Large intestine (tissue), 3 donors: Measurements from ENCODE around the gene IQCE. TPM values are rescaled to one million over a fixed set of nuclear protein-coding genes. Genes with fewer than 3 reads are reported as not detected.

Source experiments
- DNase-seq, 2 donors: peaks; one replicate each; pipeline versions ENCODE4 v3.0.0 to v3.0.0-alpha.2; 2013
- H3K27ac ChIP-seq: one replicate; pipeline ENCODE4 v1.5.1; 2013; ENCODE audit warnings: low read length
- H3K27me3 ChIP-seq: 2 replicates; pipeline ENCODE4 v1.6.1; 2013; ENCODE audit warnings: low read length; ENCODE audit not compliant: control insufficient read depth, insufficient read depth
- H3K36me3 ChIP-seq: 2 replicates; pipeline ENCODE4 v1.6.1; 2013; ENCODE audit warnings: low read length; ENCODE audit not compliant: control insufficient read depth, insufficient read depth
- H3K4me1 ChIP-seq: one replicate; pipeline ENCODE4 v1.6.1; 2013; ENCODE audit warnings: low read length; ENCODE audit not compliant: control insufficient read depth, insufficient read depth
- H3K4me3 ChIP-seq: one replicate; pipeline ENCODE4 v1.5.1; 2013; ENCODE audit warnings: low read length
- H3K9me3 ChIP-seq: one replicate; pipeline ENCODE4 v1.6.1; 2013; ENCODE audit warnings: mild to moderate bottlenecking, low read depth, low read length, moderate library complexity; ENCODE audit not compliant: control insufficient read depth
- WGBS: methylation state at CpG from one replicate; pipeline ENCODE4 v1.1.5; 2013; ENCODE audit warnings: low lambda C conversion rate; ENCODE audit not compliant: insufficient coverage; 5-methylcytosine and 5-hydroxymethylcytosine counted together
- polyA plus RNA-seq: library from polyadenylated mRNA; unstranded; fragments of 120-200 nt; gene quantifications from one replicate; pipeline ENCODE4 v1.2.1, GENCODE V29; 2013

The IQCE gene
- polyA plus RNA-seq, 1 donor, result 15.3 TPM

GRCh38 chr7:2644562-2645273 is 85.9 kb downstream of the IQCE start:
- no peak for DNase-seq
- no CpG with 5 or more reads among the region's 18 CpGs for WGBS
- Histone ChIP-seq H3K36me3 (peaks cover 66% of the 10 kb centered on the region), H3K27me3 (no peaks in the 10 kb centered on the region), H3K4me1 (peaks cover 29% of the 10 kb centered on the region), H3K4me3 (no peak overlapping the region), H3K9me3 (no peaks in the 10 kb centered on the region), H3K27ac (no peak overlapping the region)

- Histone ChIP-seq H3K27me3 (no peaks in the 10 kb centered on the region), H3K4me3 (no peak overlapping the region), H3K4me1 (peaks cover 29% of the 10 kb centered on the region), H3K27ac (no peak overlapping the region), H3K9me3 (no peaks in the 10 kb centered on the region), H3K36me3 (peaks cover 63% of the 10 kb centered on the region)
- peak in 1 of 2 donors; percentile 19 for DNase-seq
- no CpG with 5 or more reads among the region's 14 CpGs for WGBS
Observed at GRCh38 chr7:2645274-2645868, 86.6 kb downstream of the IQCE start.

GRCh38 chr7:2646336-2646679 is 87.5 kb downstream of the IQCE start:
- peaks cover 24% of the 10 kb centered on the region for H3K4me1 ChIP-seq
- peaks cover 66% of the 10 kb centered on the region for H3K36me3 ChIP-seq
- H3K27ac ChIP-seq, result no peak overlapping the region
- H3K27me3 ChIP-seq, result no peaks in the 10 kb centered on the region
- no CpG with 5 or more reads among the region's 10 CpGs for WGBS
- no peak for DNase-seq
- H3K9me3 ChIP-seq, result no peaks in the 10 kb centered on the region
- H3K4me3 ChIP-seq, result no peak overlapping the region

- peaks cover 66% of the 10 kb centered on the region for H3K36me3 ChIP-seq
- no peak overlapping the region for H3K4me3 ChIP-seq
- WGBS, result no CpG with 5 or more reads among the region's 73 CpGs
- peaks cover 20% of the 10 kb centered on the region for H3K4me1 ChIP-seq
- DNase-seq, result peak in 1 of 2 donors; percentile 60
- H3K27ac ChIP-seq, result no peak overlapping the region
- H3K27me3 ChIP-seq, result no peaks in the 10 kb centered on the region
- no peaks in the 10 kb centered on the region for H3K9me3 ChIP-seq
Observed at GRCh38 chr7:2646680-2647571, 88.1 kb downstream of the IQCE start.

- Histone ChIP-seq H3K4me1 (peaks cover 19% of the 10 kb centered on the region), H3K9me3 (no peaks in the 10 kb centered on the region), H3K27ac (no peak overlapping the region), H3K36me3 (peaks cover 70% of the 10 kb centered on the region), H3K27me3 (no peaks in the 10 kb centered on the region), H3K4me3 (no peak overlapping the region)
- no CpG with 5 or more reads among the region's 15 CpGs for WGBS
- DNase-seq, result no peak
Observed at GRCh38 chr7:2647594-2648172, 88.9 kb downstream of the IQCE start.

- Histone ChIP-seq H3K27me3 (no peaks in the 10 kb centered on the region), H3K4me3 (no peak overlapping the region), H3K9me3 (no peaks in the 10 kb centered on the region), H3K4me1 (peaks cover 10% of the 10 kb centered on the region), H3K27ac (no peak overlapping the region), H3K36me3 (peaks cover 72% of the 10 kb centered on the region)
- WGBS, result no CpG with 5 or more reads among the region's 18 CpGs
- no peak for DNase-seq
Observed at GRCh38 chr7:2649139-2649838, 90.5 kb downstream of the IQCE start.

- H3K4me3 ChIP-seq, result no peak overlapping the region
- no CpG with 5 or more reads among the region's 11 CpGs for WGBS
- H3K27me3 ChIP-seq, result no peaks in the 10 kb centered on the region
- peaks cover 73% of the 10 kb centered on the region for H3K36me3 ChIP-seq
- H3K27ac ChIP-seq, result no peak overlapping the region
- H3K4me1 ChIP-seq, result peaks cover 9% of the 10 kb centered on the region
- no peaks in the 10 kb centered on the region for H3K9me3 ChIP-seq
- DNase-seq, result no peak
Observed at GRCh38 chr7:2649991-2650390, 91.2 kb downstream of the IQCE start.

- H3K27ac ChIP-seq, result no peak overlapping the region
- H3K4me3 ChIP-seq, result no peak overlapping the region
- no peaks in the 10 kb centered on the region for H3K27me3 ChIP-seq
- no peaks in the 10 kb centered on the region for H3K9me3 ChIP-seq
- H3K36me3 ChIP-seq, result peaks cover 72% of the 10 kb centered on the region
- WGBS, result 86% methylated on average over 2 of the region's 8 CpGs
- H3K4me1 ChIP-seq, result peaks cover 8% of the 10 kb centered on the region
- DNase-seq, result no peak
Observed at GRCh38 chr7:2650451-2650850, 91.7 kb downstream of the IQCE start.

GRCh38 chr7:2651336-2651735 is 92.6 kb downstream of the IQCE start:
- Histone ChIP-seq H3K36me3 (peaks cover 75% of the 10 kb centered on the region), H3K4me3 (no peak overlapping the region), H3K27me3 (no peaks in the 10 kb centered on the region), H3K9me3 (no peaks in the 10 kb centered on the region), H3K4me1 (peaks cover 4% of the 10 kb centered on the region), H3K27ac (no peak overlapping the region)
- no CpG with 5 or more reads among the region's 15 CpGs for WGBS
- DNase-seq, result no peak
